Sigmoid colon (tissue), 3 donors: ENCODE data around the gene ZDHHC11B.
"Not testable (repeated sequence)": the region's sequence is repeated elsewhere in the genome, so short reads cannot be mapped to it uniquely, and the experiment has no call there.

Experiments used
- POLR2A ChIP-seq, 2 donors: fragments of 450-650 bp; IDR thresholded peaks; one replicate each; pipeline ENCODE4 v1.6.1; 2016; ENCODE audit warnings: antibody characterized with exemption in 2 of 2, mild to moderate bottlenecking in 2 of 2, moderate library complexity in 2 of 2
- TF ChIP-seq, protein P1 (sequence below), 4 experiments: fragments of 450-650 bp in 3 of 4; fragments of 200-600 bp in 1 of 4; IDR thresholded peaks; one replicate each; pipeline ENCODE4 v1.5.1; 2016 to 2019; ENCODE audit warnings: antibody characterized with exemption in 4 of 4, mild to moderate bottlenecking in 3 of 4, moderate library complexity in 2 of 4

- TF ChIP-seq, protein P1, sequence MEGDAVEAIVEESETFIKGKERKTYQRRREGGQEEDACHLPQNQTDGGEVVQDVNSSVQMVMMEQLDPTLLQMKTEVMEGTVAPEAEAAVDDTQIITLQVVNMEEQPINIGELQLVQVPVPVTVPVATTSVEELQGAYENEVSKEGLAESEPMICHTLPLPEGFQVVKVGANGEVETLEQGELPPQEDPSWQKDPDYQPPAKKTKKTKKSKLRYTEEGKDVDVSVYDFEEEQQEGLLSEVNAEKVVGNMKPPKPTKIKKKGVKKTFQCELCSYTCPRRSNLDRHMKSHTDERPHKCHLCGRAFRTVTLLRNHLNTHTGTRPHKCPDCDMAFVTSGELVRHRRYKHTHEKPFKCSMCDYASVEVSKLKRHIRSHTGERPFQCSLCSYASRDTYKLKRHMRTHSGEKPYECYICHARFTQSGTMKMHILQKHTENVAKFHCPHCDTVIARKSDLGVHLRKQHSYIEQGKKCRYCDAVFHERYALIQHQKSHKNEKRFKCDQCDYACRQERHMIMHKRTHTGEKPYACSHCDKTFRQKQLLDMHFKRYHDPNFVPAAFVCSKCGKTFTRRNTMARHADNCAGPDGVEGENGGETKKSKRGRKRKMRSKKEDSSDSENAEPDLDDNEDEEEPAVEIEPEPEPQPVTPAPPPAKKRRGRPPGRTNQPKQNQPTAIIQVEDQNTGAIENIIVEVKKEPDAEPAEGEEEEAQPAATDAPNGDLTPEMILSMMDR (IDR thresholded peaks at IDR 0.05): not testable (repeated sequence)
- not testable (repeated sequence) for TF ChIP-seq POLR2A (IDR thresholded peaks at IDR 0.05)
Measured at GRCh38 chr5:783049-783802, 1.3 kb downstream of the ZDHHC11B start.
